ENCODE results near the gene VPS50.
A peak's percentile ranks its signal among the peaks of the same experiment; 100 is the strongest.

VPS50 gene

DNA sequence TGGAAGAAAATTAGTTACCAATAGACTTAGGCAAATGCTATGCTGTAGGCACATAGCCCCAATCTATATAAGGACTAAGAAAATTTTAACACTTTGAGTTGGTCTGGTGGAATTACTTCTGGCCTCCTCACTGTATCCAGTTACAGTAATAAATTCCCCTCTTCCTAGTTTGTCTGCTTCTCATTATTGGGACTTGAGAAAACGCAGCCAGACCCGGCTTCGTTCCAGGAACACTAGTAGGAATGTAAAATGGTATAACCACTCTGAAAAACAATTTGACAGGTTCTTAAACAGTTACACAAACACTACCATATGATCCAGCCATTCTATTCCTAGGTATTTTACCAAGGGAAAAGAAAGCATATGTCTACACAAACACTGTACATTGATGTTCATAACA is 150.2 kb downstream of the VPS50 start:
- H3K4me3 ChIP-seq (ENCODE audit: low read depth, low read length): no peak overlapping the region
- no peak for DNase-seq (ENCODE audit: low read depth)
- TF ChIP-seq, protein P1, sequence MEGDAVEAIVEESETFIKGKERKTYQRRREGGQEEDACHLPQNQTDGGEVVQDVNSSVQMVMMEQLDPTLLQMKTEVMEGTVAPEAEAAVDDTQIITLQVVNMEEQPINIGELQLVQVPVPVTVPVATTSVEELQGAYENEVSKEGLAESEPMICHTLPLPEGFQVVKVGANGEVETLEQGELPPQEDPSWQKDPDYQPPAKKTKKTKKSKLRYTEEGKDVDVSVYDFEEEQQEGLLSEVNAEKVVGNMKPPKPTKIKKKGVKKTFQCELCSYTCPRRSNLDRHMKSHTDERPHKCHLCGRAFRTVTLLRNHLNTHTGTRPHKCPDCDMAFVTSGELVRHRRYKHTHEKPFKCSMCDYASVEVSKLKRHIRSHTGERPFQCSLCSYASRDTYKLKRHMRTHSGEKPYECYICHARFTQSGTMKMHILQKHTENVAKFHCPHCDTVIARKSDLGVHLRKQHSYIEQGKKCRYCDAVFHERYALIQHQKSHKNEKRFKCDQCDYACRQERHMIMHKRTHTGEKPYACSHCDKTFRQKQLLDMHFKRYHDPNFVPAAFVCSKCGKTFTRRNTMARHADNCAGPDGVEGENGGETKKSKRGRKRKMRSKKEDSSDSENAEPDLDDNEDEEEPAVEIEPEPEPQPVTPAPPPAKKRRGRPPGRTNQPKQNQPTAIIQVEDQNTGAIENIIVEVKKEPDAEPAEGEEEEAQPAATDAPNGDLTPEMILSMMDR (conservative IDR thresholded peaks at IDR 0.05; ENCODE audit: low read depth, low read length): no peak

DNA sequence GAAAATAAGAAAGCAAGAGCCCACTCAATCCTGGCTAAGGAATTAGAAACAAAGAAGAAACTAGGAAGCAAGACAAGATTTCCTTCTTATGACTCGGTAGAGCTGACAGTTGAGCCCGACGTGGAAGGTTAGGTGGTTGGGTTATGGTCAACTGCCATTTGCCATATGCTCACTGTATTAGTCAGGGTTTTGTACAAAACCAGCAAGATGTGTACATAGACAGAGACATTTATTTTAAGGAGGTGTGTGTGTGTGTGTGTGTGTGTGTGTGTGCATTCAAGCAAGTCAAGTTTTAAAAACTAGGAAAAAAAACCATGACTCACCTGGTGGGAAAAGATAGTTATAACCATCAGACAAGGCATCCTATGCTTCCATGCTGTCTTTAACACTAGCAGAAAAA is 158.5 kb downstream of the VPS50 start:
- TF ChIP-seq, protein P1 (conservative IDR thresholded peaks at IDR 0.05; ENCODE audit: low read depth, low read length): no peak
- DNase-seq (ENCODE audit: low read depth): no peak
- H3K4me3 ChIP-seq (ENCODE audit: low read depth, low read length): no peak overlapping the region

- TF ChIP-seq, protein P1 (conservative IDR thresholded peaks at IDR 0.05; ENCODE audit: low read depth, low read length): no peak
- no peak overlapping the region for H3K4me3 ChIP-seq (ENCODE audit: low read depth, low read length)
- no peak for DNase-seq (ENCODE audit: low read depth)
Measured at GRCh38 chr7:93392984-93393383, 160.8 kb downstream of the VPS50 start.

DNA sequence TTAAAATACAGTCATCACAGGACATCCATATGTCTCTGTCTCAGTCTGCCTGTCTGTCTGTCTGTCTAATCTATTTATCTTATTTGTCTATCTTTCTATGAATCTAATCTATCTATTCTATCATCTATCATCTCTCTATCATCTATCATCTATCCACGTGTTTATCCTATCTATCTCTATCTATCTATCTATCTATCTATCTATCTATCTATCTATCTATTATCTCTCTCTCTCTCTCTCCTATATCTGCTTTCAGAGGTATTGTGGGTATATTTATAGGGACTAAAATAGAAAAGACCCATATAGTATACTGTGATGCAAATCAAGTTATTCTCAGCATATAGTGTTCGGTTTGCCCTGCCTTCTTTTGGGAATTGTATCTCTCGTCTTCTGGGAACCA is 167.5 kb downstream of the VPS50 start:
- TF ChIP-seq, protein P1 (conservative IDR thresholded peaks at IDR 0.05; ENCODE audit: low read depth, low read length): no peak
- no peak overlapping the region for H3K4me3 ChIP-seq (ENCODE audit: low read depth, low read length)

DNA sequence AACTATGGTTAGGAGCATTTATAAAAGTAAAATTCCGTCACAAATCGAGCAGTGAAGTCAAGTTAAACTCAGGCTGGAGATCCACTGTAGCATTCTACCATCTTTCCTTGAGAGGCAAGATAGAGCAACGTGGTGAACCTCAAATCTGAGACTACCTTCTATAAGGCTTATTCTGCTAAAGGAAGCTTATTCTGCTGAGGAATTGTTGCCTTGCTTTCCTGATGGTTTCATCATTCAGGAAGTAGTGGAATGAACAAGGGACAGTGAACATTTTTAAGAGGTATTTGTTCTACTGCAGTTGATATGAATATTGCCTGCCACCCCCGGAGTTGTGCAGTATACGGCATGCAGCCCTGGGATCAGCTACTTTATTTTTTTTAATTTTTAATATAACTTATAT is 170.8 kb downstream of the VPS50 start:
- TF ChIP-seq, protein P1 (conservative IDR thresholded peaks at IDR 0.05; ENCODE audit: low read depth, low read length): no peak
- DNase-seq (ENCODE audit: low read depth): peak; percentile 3
- H3K4me3 ChIP-seq (ENCODE audit: low read depth, low read length): no peak overlapping the region

More for the DNA sequence above, 167.5 kb downstream of the VPS50 start:
- no peak for DNase-seq (ENCODE audit: low read depth)

GRCh38 chr7:93407239-93407638 is 175.1 kb downstream of the VPS50 start:
- TF ChIP-seq, protein P1 (conservative IDR thresholded peaks at IDR 0.05; ENCODE audit: low read depth, low read length): no peak
- no peak overlapping the region for H3K4me3 ChIP-seq (ENCODE audit: low read depth, low read length)
- DNase-seq (ENCODE audit: low read depth): no peak

GRCh38 chr7:93409324-93409723 is 177.2 kb downstream of the VPS50 start:
- DNase-seq (ENCODE audit: low read depth): no peak
- TF ChIP-seq, protein P1 (conservative IDR thresholded peaks at IDR 0.05; ENCODE audit: low read depth, low read length): no peak
- no peak overlapping the region for H3K4me3 ChIP-seq (ENCODE audit: low read depth, low read length)

Measured in choroid plexus epithelial cell (primary cell).